Transverse colon (tissue), 4 donors: ENCODE measurements around the gene SYT2. TPM values are rescaled to one million over a fixed set of nuclear protein-coding genes. Genes with fewer than 3 reads are reported as not detected.

Experiments used
- DNase-seq: peaks from one replicate; pipeline ENCODE4 v3.0.0-alpha.2; 2019
- H3K27ac ChIP-seq, 4 donors: fragments of 200-600 bp; sonication (generic); 2 replicates each; pipeline ENCODE4 v1.5.1; 2016 to 2018; ENCODE audit warnings: inconsistent platforms in 4 of 4
- H3K27me3 ChIP-seq: fragments of 200-600 bp; sonication (generic); 2 replicates; pipeline ENCODE4 v1.5.1; 2017; ENCODE audit warnings: inconsistent platforms
- H3K36me3 ChIP-seq, 4 donors: fragments of 200-600 bp; sonication (generic); 2 replicates each; pipeline ENCODE4 v1.5.1; 2017 to 2019; ENCODE audit warnings: inconsistent platforms in 4 of 4
- H3K4me1 ChIP-seq, 4 donors: fragments of 200-600 bp; sonication (generic); 2 replicates each; pipeline ENCODE4 v1.5.1; 2017 to 2020; ENCODE audit warnings: inconsistent platforms in 4 of 4
- H3K4me3 ChIP-seq, 4 donors: fragments of 200-600 bp; sonication (generic); 1 replicate in 1 of 4; 2 replicates in 3 of 4; pipeline versions ENCODE4 v1.5.1 to v1.6.1; 2017 to 2019; ENCODE audit warnings: inconsistent platforms in 4 of 4
- H3K9me3 ChIP-seq, 2 donors: fragments of 200-600 bp; sonication (generic); 2 replicates each; pipeline ENCODE4 v1.5.1; 2017 to 2019; ENCODE audit warnings: inconsistent platforms in 2 of 2
- EP300 ChIP-seq: sonication (generic); formaldehyde crosslinking; IDR thresholded peaks from one replicate; pipeline ENCODE4 v1.6.1; 2017; ENCODE audit warnings: antibody characterized with exemption, low read depth
- POLR2A ChIP-seq: fragments of 450-650 bp; IDR thresholded peaks from one replicate; pipeline ENCODE4 v1.6.1; 2016; ENCODE audit warnings: antibody characterized with exemption, mild to moderate bottlenecking, moderate library complexity
- POLR2AphosphoS5 ChIP-seq, 3 donors: sonication (generic); formaldehyde crosslinking; IDR thresholded peaks; one replicate each; pipeline ENCODE4 v1.6.1; 2016; ENCODE audit warnings: antibody characterized with exemption in 3 of 3
- WGBS, 2 donors: methylation state at CpG; one replicate each; pipeline ENCODE4 v1.1.5; 2018; ENCODE audit warnings: low coverage in 1 of 2; 5-methylcytosine and 5-hydroxymethylcytosine counted together
- in situ Hi-C, 4 donors: fragments of 200-750 bp; cut with MboI; loops; one replicate each; pipeline versions ENCODE4 v1.15.0 to v1.15.1; 2017; ENCODE audit warnings: low sequenced_read_pairs in 3 of 4, low pct_ligation_motif_present in 1 of 4, low pct_unique_long_range_greater_than_20kb in 1 of 4
- intact Hi-C: fragments of 100-400 bp; cut with DNase I; formaldehyde crosslinking; loops from one replicate; pipeline ENCODE4 v1.15.1; 2023; ENCODE audit warnings: low total_unique reads
- total RNA-seq, 4 donors: library from RNA; depleted of rRNA; stranded (reverse); fragments of >200 nt; gene quantifications; one replicate each; pipeline ENCODE4 v1.1.0, GENCODE V29; 2016
- TF ChIP-seq, protein P1 (sequence below), 5 experiments: fragments of 200-600 bp in 3 of 5; fragments of 450-650 bp in 2 of 5; sonication (generic) in 3 of 5; IDR thresholded peaks; 1 replicate in 2 of 5; 2 replicates in 3 of 5; pipeline ENCODE4 v1.5.1; 2016 to 2017; ENCODE audit warnings: antibody characterized with exemption in 5 of 5, inconsistent platforms in 3 of 5, mild to moderate bottlenecking in 2 of 5, moderate library complexity in 1 of 5

The SYT2 gene
- total RNA-seq, 4 donors from 2014 or later = 0.16 to 0.40 TPM; not detected in 2

DNA sequence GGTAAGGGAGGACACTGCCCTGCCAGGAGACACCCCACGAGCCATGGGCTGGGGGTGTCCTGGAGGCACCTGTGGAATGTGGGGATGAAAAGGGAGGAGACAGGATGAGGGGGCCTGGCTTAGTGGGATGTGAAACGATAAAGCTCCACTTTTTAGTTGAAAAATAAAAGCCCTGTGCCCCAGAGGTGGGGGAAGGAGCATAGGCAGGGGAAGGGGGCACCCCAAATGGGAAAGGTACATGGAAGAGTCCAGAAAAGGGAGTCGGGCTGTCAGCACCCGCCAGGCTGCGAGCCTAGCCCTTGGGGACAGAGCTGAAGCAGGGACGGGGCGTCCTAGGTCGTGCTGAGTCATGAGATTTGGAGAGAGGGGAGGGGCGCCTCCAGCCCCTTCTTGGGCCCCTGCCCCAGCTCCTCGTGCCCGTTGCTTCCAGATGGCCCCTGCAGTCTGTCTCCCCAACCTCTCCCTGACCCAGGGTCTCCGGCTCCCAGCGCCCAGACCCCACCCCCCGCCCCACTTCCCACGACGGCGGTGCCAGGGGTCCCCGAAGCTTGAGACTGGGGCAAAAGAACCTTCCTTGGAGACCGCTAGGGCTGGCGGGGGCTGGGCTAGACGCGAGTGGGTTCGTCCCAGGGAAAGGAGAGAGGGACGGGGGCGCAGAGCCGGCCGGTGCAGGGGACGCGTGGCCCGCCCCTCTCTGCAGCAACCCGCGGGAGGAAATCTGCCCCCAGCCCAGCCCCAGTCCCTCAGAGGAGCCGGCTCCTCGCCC lies 795 bp downstream of the SYT2 start:
- DNase-seq = no peak
- intact Hi-C loops = no loop called here
- WGBS, 2 donors = 0 to 10% methylated on average over 1 to 14 of the region's 34 CpGs
- no peak overlapping the region for H3K27ac ChIP-seq
- H3K9me3 ChIP-seq = no peaks in the 10 kb centered on the region
- in situ Hi-C loops = loop anchor here (10.0 to 25.0 kb wide), 3 partner anchors 222 to 522 kb away; partner anchors contain the start of gene LGR6 (in 4 of the 4)
- H3K4me3 ChIP-seq = peak overlapping the region in 2 of 4 donors; percentile 21 to 50
- TF ChIP-seq POLR2AphosphoS5 (IDR thresholded peaks at IDR 0.05) = no peak
- TF ChIP-seq, protein P1, sequence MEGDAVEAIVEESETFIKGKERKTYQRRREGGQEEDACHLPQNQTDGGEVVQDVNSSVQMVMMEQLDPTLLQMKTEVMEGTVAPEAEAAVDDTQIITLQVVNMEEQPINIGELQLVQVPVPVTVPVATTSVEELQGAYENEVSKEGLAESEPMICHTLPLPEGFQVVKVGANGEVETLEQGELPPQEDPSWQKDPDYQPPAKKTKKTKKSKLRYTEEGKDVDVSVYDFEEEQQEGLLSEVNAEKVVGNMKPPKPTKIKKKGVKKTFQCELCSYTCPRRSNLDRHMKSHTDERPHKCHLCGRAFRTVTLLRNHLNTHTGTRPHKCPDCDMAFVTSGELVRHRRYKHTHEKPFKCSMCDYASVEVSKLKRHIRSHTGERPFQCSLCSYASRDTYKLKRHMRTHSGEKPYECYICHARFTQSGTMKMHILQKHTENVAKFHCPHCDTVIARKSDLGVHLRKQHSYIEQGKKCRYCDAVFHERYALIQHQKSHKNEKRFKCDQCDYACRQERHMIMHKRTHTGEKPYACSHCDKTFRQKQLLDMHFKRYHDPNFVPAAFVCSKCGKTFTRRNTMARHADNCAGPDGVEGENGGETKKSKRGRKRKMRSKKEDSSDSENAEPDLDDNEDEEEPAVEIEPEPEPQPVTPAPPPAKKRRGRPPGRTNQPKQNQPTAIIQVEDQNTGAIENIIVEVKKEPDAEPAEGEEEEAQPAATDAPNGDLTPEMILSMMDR (IDR thresholded peaks at IDR 0.05) = no peak
- TF ChIP-seq POLR2A = no peak
- TF ChIP-seq EP300 = no peak
- no peaks in the 10 kb centered on the region for H3K36me3 ChIP-seq
- peaks cover 11 to 18% (median 14%) of the 10 kb centered on the region in 4 donors for H3K4me1 ChIP-seq
- H3K27me3 ChIP-seq = peaks cover 70% of the 10 kb centered on the region

GRCh38 chr1:202708456-202709275 lies 1.6 kb downstream of the SYT2 start:
- in situ Hi-C loops = loop anchor here (25.0 kb wide), 2 partner anchors 221 to 521 kb away; partner anchors contain the start of gene LGR6 (in 3 of the 4)
- no peak for TF ChIP-seq EP300
- no peak for TF ChIP-seq POLR2A
- TF ChIP-seq, protein P1 (IDR thresholded peaks at IDR 0.05) = no peak
- TF ChIP-seq POLR2AphosphoS5 (IDR thresholded peaks at IDR 0.05) = no peak
- Histone ChIP-seq H3K9me3 (no peaks in the 10 kb centered on the region), H3K4me1 (peaks cover 11 to 18% (median 14%) of the 10 kb centered on the region in 4 donors), H3K27ac (no peak overlapping the region), H3K36me3 (no peaks in the 10 kb centered on the region), H3K4me3 (no peak overlapping the region), H3K27me3 (peaks cover 77% of the 10 kb centered on the region)
- intact Hi-C loops = no loop called here
- 57% methylated on average over 12 of the region's 12 CpGs; no CpG with 5 or more reads in 1 of the 2 donors for WGBS, 2 donors
- DNase-seq = no peak

GRCh38 chr1:202706851-202707250 lies 3.4 kb downstream of the SYT2 start:
- Histone ChIP-seq H3K9me3 (no peaks in the 10 kb centered on the region), H3K4me3 (no peak overlapping the region), H3K27ac (no peak overlapping the region), H3K4me1 (peaks cover 11 to 16% (median 13%) of the 10 kb centered on the region in 4 donors), H3K36me3 (no peaks in the 10 kb centered on the region), H3K27me3 (peaks cover 85% of the 10 kb centered on the region)
- WGBS, 2 donors = 59 to 70% methylated on average over 4 to 5 of the region's 5 CpGs
- TF ChIP-seq, protein P1 (IDR thresholded peaks at IDR 0.05) = no peak
- intact Hi-C loops = no loop called here
- DNase-seq = no peak
- in situ Hi-C loops = loop anchor here (25.0 kb wide), 2 partner anchors 220 to 520 kb away; partner anchors contain the start of gene LGR6 (in 3 of the 4)

DNA sequence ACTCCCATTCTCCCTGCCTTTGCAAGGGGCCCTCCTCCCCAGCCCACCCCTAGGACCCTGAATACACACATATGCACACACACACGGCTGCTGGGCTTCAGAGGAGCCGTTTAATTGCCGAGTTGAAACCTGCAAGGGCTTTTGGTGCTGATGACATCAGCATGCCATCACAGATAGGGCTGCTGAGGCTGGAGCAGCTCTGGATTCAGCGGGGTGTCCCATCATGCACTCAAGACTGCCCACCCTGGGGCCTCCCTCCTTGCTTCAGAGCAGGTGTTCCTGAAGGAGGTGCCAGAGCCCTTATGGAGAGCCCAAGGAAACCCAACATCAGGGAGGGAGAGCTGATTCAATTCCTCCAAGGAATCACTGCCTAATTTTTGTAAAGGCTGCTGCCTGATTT lies 5.7 kb downstream of the SYT2 start:
- 64% methylated on average over 3 of the region's 4 CpGs; no CpG with 5 or more reads in 1 of the 2 donors for WGBS, 2 donors
- DNase-seq = no peak
- Histone ChIP-seq H3K4me3 (no peak overlapping the region), H3K27ac (no peak overlapping the region), H3K36me3 (no peaks in the 10 kb centered on the region), H3K27me3 (peaks cover 65% of the 10 kb centered on the region), H3K4me1 (peaks cover 2 to 5% (median 3%) of the 10 kb centered on the region in 4 donors), H3K9me3 (no peaks in the 10 kb centered on the region)
- in situ Hi-C loops = loop anchor here (25.0 kb wide), 2 partner anchors 217 to 517 kb away; partner anchors contain the start of gene LGR6 (in 3 of the 4)
- no peak for TF ChIP-seq EP300
- TF ChIP-seq POLR2AphosphoS5 (IDR thresholded peaks at IDR 0.05) = no peak
- TF ChIP-seq POLR2A = no peak
- TF ChIP-seq, protein P1 (IDR thresholded peaks at IDR 0.05) = no peak
- intact Hi-C loops = no loop called here
